ENCODE data around the gene PHLDA3.

The PHLDA3 gene

DNA sequence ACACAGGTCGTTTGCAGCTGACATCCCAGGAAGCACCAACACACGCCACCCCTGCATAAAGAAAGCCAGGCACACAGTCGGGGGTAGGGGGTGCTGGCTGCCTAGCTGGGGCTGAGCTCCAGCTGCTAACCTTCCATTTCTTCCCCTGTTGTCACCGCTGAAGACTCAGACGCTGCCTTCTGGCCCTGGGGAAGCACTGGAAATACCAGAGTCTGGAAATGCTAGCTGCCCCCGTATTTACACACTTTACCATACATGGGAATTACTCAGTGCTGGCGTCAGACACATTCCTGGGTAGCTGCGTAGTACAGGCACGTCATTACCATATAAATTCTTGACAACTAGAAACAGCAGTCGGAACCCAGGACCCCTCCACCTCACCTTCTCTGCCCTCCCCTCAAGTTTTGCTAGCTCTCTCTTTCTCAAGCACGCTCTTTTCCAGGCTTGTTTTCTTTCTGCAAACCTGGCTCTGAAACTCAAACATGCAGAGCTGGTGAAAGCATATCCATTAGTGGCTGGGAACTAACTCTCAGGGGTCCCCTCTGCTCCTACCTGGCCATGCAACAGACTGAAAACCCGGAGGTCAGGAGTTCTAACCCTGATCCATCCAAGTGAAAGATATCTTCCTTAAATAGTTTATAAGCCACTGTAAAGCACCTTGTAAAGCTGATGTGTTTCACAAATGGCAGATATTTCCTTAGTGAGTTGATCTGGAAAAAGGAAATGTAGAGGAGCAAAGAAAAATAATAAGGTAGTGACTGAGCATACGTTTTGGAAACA is 34.6 kb upstream of the PHLDA3 start (continued):
- TF ChIP-seq KLF10 (tag by site-specific recombination; IDR thresholded peaks at IDR 0.05) (peak; percentile 88), IKZF3 (tag by site-specific recombination; IDR thresholded peaks at IDR 0.05) (0 out of 2 replicates have a peak, but pooled peaks have one; percentile 24), ZNF292 (tag by site-specific recombination; IDR thresholded peaks at IDR 0.05; ENCODE audit: borderline replicate concordance, low read depth) (no peak), SCRT2 (tag by site-specific recombination; IDR thresholded peaks at IDR 0.05) (no peak), ZNF132 (tag by site-specific recombination; IDR thresholded peaks at IDR 0.05; ENCODE audit: borderline replicate concordance) (no peak), ZNF701 (tag by site-specific recombination; IDR thresholded peaks at IDR 0.05) (no peak), ZNF433 (tag by site-specific recombination; IDR thresholded peaks at IDR 0.05; ENCODE audit: low read depth) (no peak), ZNF48 (tag by site-specific recombination; IDR thresholded peaks at IDR 0.05) (no peak), FEZF1 (tag by site-specific recombination; IDR thresholded peaks at IDR 0.05) (no peak; the same call in 1 of the 2 replicates), ZNF155 (tag by site-specific recombination; IDR thresholded peaks at IDR 0.05) (no peak), ZBTB21 (tag by site-specific recombination; IDR thresholded peaks at IDR 0.05) (peak; percentile 98), ZNF658 (tag by site-specific recombination; IDR thresholded peaks at IDR 0.05) (no peak), SCRT1 (tag by site-specific recombination; IDR thresholded peaks at IDR 0.05; ENCODE audit: borderline replicate concordance) (no peak), SP2 (tag by site-specific recombination; IDR thresholded peaks at IDR 0.05) (no peak), ZNF350 (tag by site-specific recombination; IDR thresholded peaks at IDR 0.05) (no peak), ZNF670 (tag by site-specific recombination; IDR thresholded peaks at IDR 0.05; ENCODE audit: low read depth) (no peak)
- TF ChIP-seq, protein P1, sequence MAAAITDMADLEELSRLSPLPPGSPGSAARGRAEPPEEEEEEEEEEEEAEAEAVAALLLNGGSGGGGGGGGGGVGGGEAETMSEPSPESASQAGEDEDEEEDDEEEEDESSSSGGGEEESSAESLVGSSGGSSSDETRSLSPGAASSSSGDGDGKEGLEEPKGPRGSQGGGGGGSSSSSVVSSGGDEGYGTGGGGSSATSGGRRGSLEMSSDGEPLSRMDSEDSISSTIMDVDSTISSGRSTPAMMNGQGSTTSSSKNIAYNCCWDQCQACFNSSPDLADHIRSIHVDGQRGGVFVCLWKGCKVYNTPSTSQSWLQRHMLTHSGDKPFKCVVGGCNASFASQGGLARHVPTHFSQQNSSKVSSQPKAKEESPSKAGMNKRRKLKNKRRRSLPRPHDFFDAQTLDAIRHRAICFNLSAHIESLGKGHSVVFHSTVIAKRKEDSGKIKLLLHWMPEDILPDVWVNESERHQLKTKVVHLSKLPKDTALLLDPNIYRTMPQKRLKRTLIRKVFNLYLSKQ (tag by site-specific recombination; IDR thresholded peaks at IDR 0.05; ENCODE audit: borderline replicate concordance): no peak
- TF ChIP-seq, protein P2, sequence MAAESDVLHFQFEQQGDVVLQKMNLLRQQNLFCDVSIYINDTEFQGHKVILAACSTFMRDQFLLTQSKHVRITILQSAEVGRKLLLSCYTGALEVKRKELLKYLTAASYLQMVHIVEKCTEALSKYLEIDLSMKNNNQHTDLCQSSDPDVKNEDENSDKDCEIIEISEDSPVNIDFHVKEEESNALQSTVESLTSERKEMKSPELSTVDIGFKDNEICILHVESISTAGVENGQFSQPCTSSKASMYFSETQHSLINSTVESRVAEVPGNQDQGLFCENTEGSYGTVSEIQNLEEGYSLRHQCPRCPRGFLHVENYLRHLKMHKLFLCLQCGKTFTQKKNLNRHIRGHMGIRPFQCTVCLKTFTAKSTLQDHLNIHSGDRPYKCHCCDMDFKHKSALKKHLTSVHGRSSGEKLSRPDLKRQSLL (tag by site-specific recombination; IDR thresholded peaks at IDR 0.05): no peak
- TF ChIP-seq, protein P3, sequence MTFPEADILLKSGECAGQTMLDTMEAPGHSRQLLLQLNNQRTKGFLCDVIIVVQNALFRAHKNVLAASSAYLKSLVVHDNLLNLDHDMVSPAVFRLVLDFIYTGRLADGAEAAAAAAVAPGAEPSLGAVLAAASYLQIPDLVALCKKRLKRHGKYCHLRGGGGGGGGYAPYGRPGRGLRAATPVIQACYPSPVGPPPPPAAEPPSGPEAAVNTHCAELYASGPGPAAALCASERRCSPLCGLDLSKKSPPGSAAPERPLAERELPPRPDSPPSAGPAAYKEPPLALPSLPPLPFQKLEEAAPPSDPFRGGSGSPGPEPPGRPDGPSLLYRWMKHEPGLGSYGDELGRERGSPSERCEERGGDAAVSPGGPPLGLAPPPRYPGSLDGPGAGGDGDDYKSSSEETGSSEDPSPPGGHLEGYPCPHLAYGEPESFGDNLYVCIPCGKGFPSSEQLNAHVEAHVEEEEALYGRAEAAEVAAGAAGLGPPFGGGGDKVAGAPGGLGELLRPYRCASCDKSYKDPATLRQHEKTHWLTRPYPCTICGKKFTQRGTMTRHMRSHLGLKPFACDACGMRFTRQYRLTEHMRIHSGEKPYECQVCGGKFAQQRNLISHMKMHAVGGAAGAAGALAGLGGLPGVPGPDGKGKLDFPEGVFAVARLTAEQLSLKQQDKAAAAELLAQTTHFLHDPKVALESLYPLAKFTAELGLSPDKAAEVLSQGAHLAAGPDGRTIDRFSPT (tag by site-specific recombination; IDR thresholded peaks at IDR 0.05): peak; percentile 79
- TF ChIP-seq, protein P4, sequence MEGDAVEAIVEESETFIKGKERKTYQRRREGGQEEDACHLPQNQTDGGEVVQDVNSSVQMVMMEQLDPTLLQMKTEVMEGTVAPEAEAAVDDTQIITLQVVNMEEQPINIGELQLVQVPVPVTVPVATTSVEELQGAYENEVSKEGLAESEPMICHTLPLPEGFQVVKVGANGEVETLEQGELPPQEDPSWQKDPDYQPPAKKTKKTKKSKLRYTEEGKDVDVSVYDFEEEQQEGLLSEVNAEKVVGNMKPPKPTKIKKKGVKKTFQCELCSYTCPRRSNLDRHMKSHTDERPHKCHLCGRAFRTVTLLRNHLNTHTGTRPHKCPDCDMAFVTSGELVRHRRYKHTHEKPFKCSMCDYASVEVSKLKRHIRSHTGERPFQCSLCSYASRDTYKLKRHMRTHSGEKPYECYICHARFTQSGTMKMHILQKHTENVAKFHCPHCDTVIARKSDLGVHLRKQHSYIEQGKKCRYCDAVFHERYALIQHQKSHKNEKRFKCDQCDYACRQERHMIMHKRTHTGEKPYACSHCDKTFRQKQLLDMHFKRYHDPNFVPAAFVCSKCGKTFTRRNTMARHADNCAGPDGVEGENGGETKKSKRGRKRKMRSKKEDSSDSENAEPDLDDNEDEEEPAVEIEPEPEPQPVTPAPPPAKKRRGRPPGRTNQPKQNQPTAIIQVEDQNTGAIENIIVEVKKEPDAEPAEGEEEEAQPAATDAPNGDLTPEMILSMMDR (tag by site-specific recombination; IDR thresholded peaks at IDR 0.05): no peak
- TF ChIP-seq, protein P5, sequence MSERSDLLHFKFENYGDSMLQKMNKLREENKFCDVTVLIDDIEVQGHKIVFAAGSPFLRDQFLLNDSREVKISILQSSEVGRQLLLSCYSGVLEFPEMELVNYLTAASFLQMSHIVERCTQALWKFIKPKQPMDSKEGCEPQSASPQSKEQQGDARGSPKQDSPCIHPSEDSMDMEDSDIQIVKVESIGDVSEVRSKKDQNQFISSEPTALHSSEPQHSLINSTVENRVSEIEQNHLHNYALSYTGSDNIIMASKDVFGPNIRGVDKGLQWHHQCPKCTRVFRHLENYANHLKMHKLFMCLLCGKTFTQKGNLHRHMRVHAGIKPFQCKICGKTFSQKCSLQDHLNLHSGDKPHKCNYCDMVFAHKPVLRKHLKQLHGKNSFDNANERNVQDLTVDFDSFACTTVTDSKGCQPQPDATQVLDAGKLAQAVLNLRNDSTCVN (tag by site-specific recombination; optimal IDR thresholded peaks at IDR 0.05): no peak
- TF ChIP-seq, protein P6, sequence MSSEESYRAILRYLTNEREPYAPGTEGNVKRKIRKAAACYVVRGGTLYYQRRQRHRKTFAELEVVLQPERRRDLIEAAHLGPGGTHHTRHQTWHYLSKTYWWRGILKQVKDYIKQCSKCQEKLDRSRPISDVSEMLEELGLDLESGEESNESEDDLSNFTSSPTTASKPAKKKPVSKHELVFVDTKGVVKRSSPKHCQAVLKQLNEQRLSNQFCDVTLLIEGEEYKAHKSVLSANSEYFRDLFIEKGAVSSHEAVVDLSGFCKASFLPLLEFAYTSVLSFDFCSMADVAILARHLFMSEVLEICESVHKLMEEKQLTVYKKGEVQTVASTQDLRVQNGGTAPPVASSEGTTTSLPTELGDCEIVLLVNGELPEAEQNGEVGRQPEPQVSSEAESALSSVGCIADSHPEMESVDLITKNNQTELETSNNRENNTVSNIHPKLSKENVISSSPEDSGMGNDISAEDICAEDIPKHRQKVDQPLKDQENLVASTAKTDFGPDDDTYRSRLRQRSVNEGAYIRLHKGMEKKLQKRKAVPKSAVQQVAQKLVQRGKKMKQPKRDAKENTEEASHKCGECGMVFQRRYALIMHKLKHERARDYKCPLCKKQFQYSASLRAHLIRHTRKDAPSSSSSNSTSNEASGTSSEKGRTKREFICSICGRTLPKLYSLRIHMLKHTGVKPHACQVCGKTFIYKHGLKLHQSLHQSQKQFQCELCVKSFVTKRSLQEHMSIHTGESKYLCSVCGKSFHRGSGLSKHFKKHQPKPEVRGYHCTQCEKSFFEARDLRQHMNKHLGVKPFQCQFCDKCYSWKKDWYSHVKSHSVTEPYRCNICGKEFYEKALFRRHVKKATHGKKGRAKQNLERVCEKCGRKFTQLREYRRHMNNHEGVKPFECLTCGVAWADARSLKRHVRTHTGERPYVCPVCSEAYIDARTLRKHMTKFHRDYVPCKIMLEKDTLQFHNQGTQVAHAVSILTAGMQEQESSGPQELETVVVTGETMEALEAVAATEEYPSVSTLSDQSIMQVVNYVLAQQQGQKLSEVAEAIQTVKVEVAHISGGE (tag by site-specific recombination; conservative IDR thresholded peaks at IDR 0.05; ENCODE audit: low read depth): no peak
- TF ChIP-seq, protein P7, sequence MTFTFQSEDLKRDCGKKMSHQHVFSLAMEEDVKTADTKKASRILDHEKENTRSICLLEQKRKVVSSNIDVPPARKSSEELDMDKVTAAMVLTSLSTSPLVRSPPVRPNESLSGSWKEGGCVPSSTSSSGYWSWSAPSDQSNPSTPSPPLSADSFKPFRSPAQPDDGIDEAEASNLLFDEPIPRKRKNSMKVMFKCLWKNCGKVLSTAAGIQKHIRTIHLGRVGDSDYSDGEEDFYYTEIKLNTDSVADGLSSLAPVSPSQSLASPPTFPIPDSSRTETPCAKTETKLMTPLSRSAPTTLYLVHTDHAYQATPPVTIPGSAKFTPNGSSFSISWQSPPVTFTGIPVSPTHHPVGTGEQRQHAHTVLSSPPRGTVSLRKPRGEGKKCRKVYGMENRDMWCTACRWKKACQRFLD (tag by site-specific recombination; IDR thresholded peaks at IDR 0.05): no peak
- TF ChIP-seq, protein P8, sequence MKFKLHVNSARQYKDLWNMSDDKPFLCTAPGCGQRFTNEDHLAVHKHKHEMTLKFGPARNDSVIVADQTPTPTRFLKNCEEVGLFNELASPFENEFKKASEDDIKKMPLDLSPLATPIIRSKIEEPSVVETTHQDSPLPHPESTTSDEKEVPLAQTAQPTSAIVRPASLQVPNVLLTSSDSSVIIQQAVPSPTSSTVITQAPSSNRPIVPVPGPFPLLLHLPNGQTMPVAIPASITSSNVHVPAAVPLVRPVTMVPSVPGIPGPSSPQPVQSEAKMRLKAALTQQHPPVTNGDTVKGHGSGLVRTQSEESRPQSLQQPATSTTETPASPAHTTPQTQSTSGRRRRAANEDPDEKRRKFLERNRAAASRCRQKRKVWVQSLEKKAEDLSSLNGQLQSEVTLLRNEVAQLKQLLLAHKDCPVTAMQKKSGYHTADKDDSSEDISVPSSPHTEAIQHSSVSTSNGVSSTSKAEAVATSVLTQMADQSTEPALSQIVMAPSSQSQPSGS (tag by site-specific recombination; IDR thresholded peaks at IDR 0.05; ENCODE audit: low read depth): peak; percentile 81
